ENCODE data around the gene BCAT1.
"Not testable (repeated sequence)": the region's sequence is repeated elsewhere in the genome, so short reads cannot be mapped to it uniquely, and the experiment has no call there.

Gene BCAT1

GRCh38 chr12:24856541-24856940, 92.4 kb downstream of the BCAT1 start:
- TF ChIP-seq, protein P1, sequence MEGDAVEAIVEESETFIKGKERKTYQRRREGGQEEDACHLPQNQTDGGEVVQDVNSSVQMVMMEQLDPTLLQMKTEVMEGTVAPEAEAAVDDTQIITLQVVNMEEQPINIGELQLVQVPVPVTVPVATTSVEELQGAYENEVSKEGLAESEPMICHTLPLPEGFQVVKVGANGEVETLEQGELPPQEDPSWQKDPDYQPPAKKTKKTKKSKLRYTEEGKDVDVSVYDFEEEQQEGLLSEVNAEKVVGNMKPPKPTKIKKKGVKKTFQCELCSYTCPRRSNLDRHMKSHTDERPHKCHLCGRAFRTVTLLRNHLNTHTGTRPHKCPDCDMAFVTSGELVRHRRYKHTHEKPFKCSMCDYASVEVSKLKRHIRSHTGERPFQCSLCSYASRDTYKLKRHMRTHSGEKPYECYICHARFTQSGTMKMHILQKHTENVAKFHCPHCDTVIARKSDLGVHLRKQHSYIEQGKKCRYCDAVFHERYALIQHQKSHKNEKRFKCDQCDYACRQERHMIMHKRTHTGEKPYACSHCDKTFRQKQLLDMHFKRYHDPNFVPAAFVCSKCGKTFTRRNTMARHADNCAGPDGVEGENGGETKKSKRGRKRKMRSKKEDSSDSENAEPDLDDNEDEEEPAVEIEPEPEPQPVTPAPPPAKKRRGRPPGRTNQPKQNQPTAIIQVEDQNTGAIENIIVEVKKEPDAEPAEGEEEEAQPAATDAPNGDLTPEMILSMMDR (IDR thresholded peaks at IDR 0.05; ENCODE audit: borderline replicate concordance, insufficient read depth, low read depth, low read length) = no peak
- H3K4me3 ChIP-seq (ENCODE audit: low read depth, low read length) = no peak overlapping the region

DNA sequence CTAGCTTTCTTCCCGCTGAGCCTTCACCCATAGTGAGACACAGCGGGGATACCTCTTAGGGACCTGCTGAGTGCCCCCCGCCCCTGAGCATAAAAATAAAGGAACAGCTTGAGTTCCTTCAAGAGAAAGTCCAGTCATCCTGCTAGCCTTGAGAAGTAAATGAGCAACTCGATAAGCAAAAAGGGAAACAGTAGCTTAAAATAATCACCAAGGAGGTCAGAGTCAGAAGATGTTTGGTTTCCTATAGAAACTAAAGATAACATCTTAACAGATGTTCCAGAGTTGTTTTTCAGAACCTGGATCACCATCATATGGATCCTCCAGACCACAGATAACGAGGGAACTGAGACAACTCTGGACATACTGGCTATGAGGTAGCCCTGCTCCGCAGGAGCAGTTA, 94.0 kb downstream of the BCAT1 start:
- H3K4me3 ChIP-seq (ENCODE audit: low read depth, low read length) = no peak overlapping the region
- TF ChIP-seq, protein P1 (IDR thresholded peaks at IDR 0.05; ENCODE audit: borderline replicate concordance, insufficient read depth, low read depth, low read length) = no peak

- TF ChIP-seq, protein P1 (IDR thresholded peaks at IDR 0.05; ENCODE audit: borderline replicate concordance, insufficient read depth, low read depth, low read length) = no peak
- H3K4me3 ChIP-seq (ENCODE audit: low read depth, low read length) = no peak overlapping the region
Measured at GRCh38 chr12:24854017-24854416, 94.9 kb downstream of the BCAT1 start.

GRCh38 chr12:24853588-24853987, 95.3 kb downstream of the BCAT1 start:
- TF ChIP-seq, protein P1 (IDR thresholded peaks at IDR 0.05; ENCODE audit: borderline replicate concordance, insufficient read depth, low read depth, low read length) = no peak
- no peak overlapping the region for H3K4me3 ChIP-seq (ENCODE audit: low read depth, low read length)

- TF ChIP-seq, protein P1 (IDR thresholded peaks at IDR 0.05; ENCODE audit: borderline replicate concordance, insufficient read depth, low read depth, low read length) = no peak
- H3K4me3 ChIP-seq (ENCODE audit: low read depth, low read length) = no peak overlapping the region
Measured at GRCh38 chr12:24853094-24853493, 95.8 kb downstream of the BCAT1 start.

DNA sequence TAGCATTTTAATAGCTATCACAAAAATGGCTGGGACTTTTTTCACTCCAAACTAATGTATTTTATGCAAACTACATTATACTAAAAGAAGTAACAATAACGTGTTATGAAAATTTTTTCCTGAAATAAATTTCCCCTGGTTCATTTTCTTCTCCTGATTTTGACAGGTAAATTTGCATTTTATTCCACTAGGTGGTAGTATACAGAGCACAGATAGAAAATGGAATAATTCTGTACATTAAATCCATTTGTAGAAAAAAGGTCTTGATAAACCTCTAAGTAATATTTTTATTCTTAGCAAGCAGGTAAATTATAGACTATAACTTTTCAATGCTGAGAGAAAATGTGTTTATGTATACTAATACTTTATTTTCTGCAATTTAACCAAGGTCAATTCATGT, 96.5 kb downstream of the BCAT1 start:
- TF ChIP-seq, protein P1 (IDR thresholded peaks at IDR 0.05; ENCODE audit: borderline replicate concordance, insufficient read depth, low read depth, low read length) = no peak
- H3K4me3 ChIP-seq (ENCODE audit: low read depth, low read length) = no peak overlapping the region

DNA sequence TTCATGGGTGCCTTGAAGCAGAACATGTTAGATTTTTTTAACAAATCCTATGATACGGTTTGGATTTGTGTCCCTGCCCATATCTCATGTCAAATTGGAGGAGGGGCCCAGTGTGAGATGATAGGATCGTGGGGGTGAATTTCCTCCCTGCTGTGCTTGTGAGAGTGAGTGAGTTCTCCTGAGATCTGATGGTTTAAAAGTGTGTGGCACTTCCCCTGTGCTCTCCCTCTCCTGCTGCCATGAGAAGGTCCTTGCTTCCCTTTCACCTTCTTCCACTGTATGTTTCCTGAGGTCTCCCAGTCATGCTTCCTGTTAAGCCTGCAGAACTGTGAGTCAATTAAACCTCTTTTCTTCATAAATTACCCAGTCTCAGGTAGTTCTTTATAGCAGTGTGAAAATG, 97.0 kb downstream of the BCAT1 start:
- H3K4me3 ChIP-seq (ENCODE audit: low read depth, low read length) = not testable (repeated sequence)

- no peak overlapping the region for H3K4me3 ChIP-seq (ENCODE audit: low read depth, low read length)
- TF ChIP-seq, protein P1 (IDR thresholded peaks at IDR 0.05; ENCODE audit: borderline replicate concordance, insufficient read depth, low read depth, low read length) = no peak
Measured at GRCh38 chr12:24851341-24851740, 97.6 kb downstream of the BCAT1 start.

Data from GM12875 (cell line).